ENCODE measurements around the gene RTL1. TPM values are rescaled to one million over a fixed set of nuclear protein-coding genes. Genes with fewer than 3 reads are reported as not detected.
A peak's percentile ranks its signal among the peaks of the same experiment; 100 is the strongest.

The RTL1 gene
- total and polyA plus RNA-seq, 2 of the 13 experiments (the other 11 are each of a cell fraction or from before 2014, with no cell fraction given), result not detected

DNA sequence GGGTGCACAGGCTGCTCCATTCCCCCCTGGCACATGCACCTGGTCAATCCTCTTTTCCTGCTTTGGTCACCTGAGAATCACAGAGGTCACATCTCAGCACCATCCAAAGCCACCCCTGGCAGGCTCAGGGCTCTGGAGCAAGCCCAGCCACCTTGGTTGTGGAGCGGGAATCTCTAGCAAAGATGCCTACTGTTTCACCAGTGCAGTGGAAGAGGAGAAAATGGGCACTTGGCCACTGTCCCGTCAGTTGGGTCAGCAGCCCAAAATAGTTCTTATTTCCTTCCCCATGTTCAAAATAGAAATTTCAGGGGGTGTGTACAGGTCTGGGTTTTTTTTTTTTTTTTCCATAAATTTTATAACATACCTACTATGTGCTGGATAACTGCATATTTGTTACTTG, 18.3 kb downstream of the RTL1 start:
- FAIRE-seq, result no peak
- Histone ChIP-seq H3K27me3 (ENCODE audit: control insufficient read depth in 1 of 2, insufficient read depth in 2 of 2, low read length in 2 of 2) (peaks cover 1 to 32% of the 10 kb centered on the region in 2 experiments), H3K4me2 (ENCODE audit: low read depth, low read length) (no peak overlapping the region), H3K36me3 (replicated peaks in 1 of 2; ENCODE audit: control insufficient read depth in 1 of 2, insufficient read depth in 2 of 2, low read length in 2 of 2) (no peaks in the 10 kb centered on the region), H3K9ac (ENCODE audit: insufficient read depth, low read depth, low read length) (no peak overlapping the region), H2AFZ (ENCODE audit: low read length) (no peak overlapping the region), H3K4me1 (ENCODE audit: insufficient read depth, low read length) (no peaks in the 10 kb centered on the region), H3K4me3 (replicated peaks in 1 of 3; ENCODE audit: insufficient read depth in 1 of 3, low read depth in 2 of 3, low read length in 3 of 3) (no peak overlapping the region), H3K79me2 (ENCODE audit: insufficient read depth, low read length) (no peaks in the 10 kb centered on the region), H4K20me1 (ENCODE audit: insufficient read depth, low read length) (no peaks in the 10 kb centered on the region), H3K9me3 (ENCODE audit: low read length) (no peaks in the 10 kb centered on the region), H3K27ac (ENCODE audit: extremely low read length, insufficient read depth, low read length) (no peak overlapping the region)
- intact Hi-C loops (cut with micrococcal nuclease; ENCODE audit: unreplicated experiment), result no loop called here
- 0% methylated on average over 2 of the region's 2 CpGs for WGBS (ENCODE audit: low lambda C conversion rate)
- no peak for TF ChIP-seq NRL (CRISPR knock-in tag; IDR thresholded peaks at IDR 0.05; ENCODE audit: borderline replicate concordance)
- TF ChIP-seq, protein P1, sequence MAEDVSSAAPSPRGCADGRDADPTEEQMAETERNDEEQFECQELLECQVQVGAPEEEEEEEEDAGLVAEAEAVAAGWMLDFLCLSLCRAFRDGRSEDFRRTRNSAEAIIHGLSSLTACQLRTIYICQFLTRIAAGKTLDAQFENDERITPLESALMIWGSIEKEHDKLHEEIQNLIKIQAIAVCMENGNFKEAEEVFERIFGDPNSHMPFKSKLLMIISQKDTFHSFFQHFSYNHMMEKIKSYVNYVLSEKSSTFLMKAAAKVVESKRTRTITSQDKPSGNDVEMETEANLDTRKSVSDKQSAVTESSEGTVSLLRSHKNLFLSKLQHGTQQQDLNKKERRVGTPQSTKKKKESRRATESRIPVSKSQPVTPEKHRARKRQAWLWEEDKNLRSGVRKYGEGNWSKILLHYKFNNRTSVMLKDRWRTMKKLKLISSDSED (CRISPR knock-in tag; IDR thresholded peaks at IDR 0.05), result no peak
- TF ChIP-seq ZKSCAN1 (IDR thresholded peaks at IDR 0.05; ENCODE audit: low read length), result 0 out of 2 replicates have a peak, but pooled peaks have one; percentile 46
- DNase-seq (ENCODE audit: low spot score), result no peak
- CTCF ChIA-PET (ENCODE audit: low intra/inter-chr PET ratio, low total read pairs), result no interaction called here
- POLR2A ChIA-PET, result no interaction called here
- BruUV-seq (replicated peaks), result no TSS peak
- ATAC-seq, result no peak
- in situ Hi-C loops (cut with HindIII; ENCODE audit: extremely low pct_ligation_motif_present, low pct_unique_long_range_greater_than_20kb), result no loop called here

DNA sequence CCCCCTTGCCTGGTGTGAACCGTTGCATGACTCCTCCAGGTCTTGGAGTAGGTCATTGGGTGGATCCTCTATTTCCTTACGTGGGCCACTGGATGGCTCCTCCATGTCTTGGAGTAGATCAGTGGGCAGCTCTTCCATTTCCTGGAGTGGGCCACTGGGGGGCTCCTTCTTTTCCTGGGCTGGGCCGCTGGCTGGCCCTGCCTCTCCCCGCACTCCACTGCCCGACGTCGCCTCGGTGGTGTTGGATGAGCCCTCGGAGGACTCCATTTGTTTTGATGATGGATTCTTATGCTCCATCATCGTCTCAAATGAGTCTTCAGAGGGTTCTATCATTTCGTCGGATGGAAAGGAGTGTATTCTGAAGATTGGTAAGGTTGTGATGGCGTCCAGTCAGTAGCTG, 19.1 kb downstream of the RTL1 start:
- H3K4me2 ChIP-seq (ENCODE audit: low read depth, low read length), result no peak overlapping the region
- BruUV-seq (replicated peaks), result no TSS peak
- no peak for TF ChIP-seq ZNF253 (CRISPR knock-in tag; IDR thresholded peaks at IDR 0.05; ENCODE audit: borderline replicate concordance)
- no peak for TF ChIP-seq DNMT1 (CRISPR knock-in tag; IDR thresholded peaks at IDR 0.05)
- no peak for TF ChIP-seq ZFP62 (CRISPR knock-in tag; IDR thresholded peaks at IDR 0.05)
- TF ChIP-seq, protein P2, sequence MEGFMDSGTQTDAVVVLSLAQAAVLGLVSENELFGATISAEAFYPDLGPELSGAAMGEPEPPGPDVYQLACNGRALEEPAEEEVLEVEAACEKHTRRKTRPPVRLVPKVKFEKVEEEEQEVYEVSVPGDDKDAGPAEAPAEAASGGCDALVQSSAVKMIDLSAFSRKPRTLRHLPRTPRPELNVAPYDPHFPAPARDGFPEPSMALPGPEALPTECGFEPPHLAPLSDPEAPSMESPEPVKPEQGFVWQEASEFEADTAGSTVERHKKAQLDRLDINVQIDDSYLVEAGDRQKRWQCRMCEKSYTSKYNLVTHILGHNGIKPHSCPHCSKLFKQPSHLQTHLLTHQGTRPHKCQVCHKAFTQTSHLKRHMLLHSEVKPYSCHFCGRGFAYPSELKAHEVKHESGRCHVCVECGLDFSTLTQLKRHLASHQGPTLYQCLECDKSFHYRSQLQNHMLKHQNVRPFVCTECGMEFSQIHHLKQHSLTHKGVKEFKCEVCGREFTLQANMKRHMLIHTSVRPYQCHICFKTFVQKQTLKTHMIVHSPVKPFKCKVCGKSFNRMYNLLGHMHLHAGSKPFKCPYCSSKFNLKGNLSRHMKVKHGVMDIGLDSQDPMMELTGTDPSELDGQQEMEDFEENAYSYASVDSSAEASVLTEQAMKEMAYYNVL (CRISPR knock-in tag; IDR thresholded peaks at IDR 0.05; ENCODE audit: borderline replicate concordance), result no peak
- no peak for TF ChIP-seq HNRNPUL1 (IDR thresholded peaks at IDR 0.05; ENCODE audit: low read depth, low read length)
- no peak for TF ChIP-seq JDP2 (CRISPR knock-in tag; IDR thresholded peaks at IDR 0.05; ENCODE audit: borderline replicate concordance)
- TF ChIP-seq NONO (IDR thresholded peaks at IDR 0.05), result no peak
- no peak for TF ChIP-seq NONO (CRISPR knock-in tag; conservative IDR thresholded peaks at IDR 0.05)
- H2AFZ ChIP-seq (ENCODE audit: low read length), result no peak overlapping the region
- ATAC-seq (no peak), DNase-seq (ENCODE audit: low spot score) (no peak), FAIRE-seq (no peak)
- in situ Hi-C loops (cut with HindIII; ENCODE audit: extremely low pct_ligation_motif_present, low pct_unique_long_range_greater_than_20kb), result no loop called here
- no peak overlapping the region for H3K9ac ChIP-seq (ENCODE audit: insufficient read depth, low read depth, low read length)
- no peak overlapping the region for H3K4me3 ChIP-seq (replicated peaks in 1 of 3; ENCODE audit: insufficient read depth in 1 of 3, low read depth in 2 of 3, low read length in 3 of 3)
- H3K4me1 ChIP-seq (ENCODE audit: insufficient read depth, low read length), result no peaks in the 10 kb centered on the region
- POLR2A ChIA-PET, result no interaction called here
- H3K9me3 ChIP-seq (ENCODE audit: low read length), result no peaks in the 10 kb centered on the region
- H3K79me2 ChIP-seq (ENCODE audit: insufficient read depth, low read length), result no peaks in the 10 kb centered on the region
- H3K36me3 ChIP-seq (replicated peaks in 1 of 2; ENCODE audit: control insufficient read depth in 1 of 2, insufficient read depth in 2 of 2, low read length in 2 of 2), result no peaks in the 10 kb centered on the region
- H4K20me1 ChIP-seq (ENCODE audit: insufficient read depth, low read length), result no peaks in the 10 kb centered on the region
- peaks cover 1 to 25% of the 10 kb centered on the region in 2 experiments for H3K27me3 ChIP-seq (ENCODE audit: control insufficient read depth in 1 of 2, insufficient read depth in 2 of 2, low read length in 2 of 2)
- CTCF ChIA-PET (ENCODE audit: low intra/inter-chr PET ratio, low total read pairs), result no interaction called here
- no peak overlapping the region for H3K27ac ChIP-seq (ENCODE audit: extremely low read length, insufficient read depth, low read length)
- WGBS (ENCODE audit: low lambda C conversion rate), result 73% methylated on average over 12 of the region's 13 CpGs
- intact Hi-C loops (cut with micrococcal nuclease; ENCODE audit: unreplicated experiment), result no loop called here
